ENCODE results near the gene PTPRN2. TPM values are rescaled to one million over a fixed set of nuclear protein-coding genes. Genes with fewer than 3 reads are reported as not detected.
"Not testable (repeated sequence)": the region's sequence is repeated elsewhere in the genome, so short reads cannot be mapped to it uniquely, and the experiment has no call there.

PTPRN2 gene
- total and polyA plus RNA-seq, 3 experiments from 2014 or later = 0.33 to 1.2 (median 0.42) TPM

DNA sequence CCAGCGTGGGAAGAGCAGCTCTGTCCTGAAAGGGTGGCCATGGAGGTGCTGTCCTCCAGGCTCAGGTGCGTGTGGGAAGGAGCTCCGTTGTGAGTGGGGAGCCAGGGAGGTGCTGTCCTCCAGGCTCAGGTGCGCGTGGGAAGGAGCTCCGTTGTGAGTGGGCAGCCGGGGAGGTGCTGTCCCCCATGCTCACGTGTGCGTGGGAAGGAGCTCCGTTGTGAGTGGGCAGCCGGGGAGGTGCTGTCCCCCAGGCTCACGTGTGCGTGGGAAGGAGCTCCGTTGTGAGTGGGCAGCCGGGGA is 691.3 kb downstream of the PTPRN2 start:
- H3K9me3 ChIP-seq (ENCODE audit: low read length); H3K27ac ChIP-seq (ENCODE audit: low read depth, low read length); H3K9me3 Mint-ChIP-seq; CTCF ChIA-PET; H3K36me3 Mint-ChIP-seq; H3K36me3 ChIP-seq (ENCODE audit: insufficient read depth, low read length); H3K4me3 Mint-ChIP-seq; DNase-seq; H3K4me3 ChIP-seq (ENCODE audit: low read length); H3K27me3 Mint-ChIP-seq; H3K4me1 ChIP-seq (ENCODE audit: insufficient read depth, low read length); POLR2A ChIA-PET; H3K4me1 Mint-ChIP-seq; H3K27ac Mint-ChIP-seq; H3K27me3 ChIP-seq (ENCODE audit: insufficient read depth, low read length, poor library complexity, severe bottlenecking): not testable (repeated sequence)

DNA sequence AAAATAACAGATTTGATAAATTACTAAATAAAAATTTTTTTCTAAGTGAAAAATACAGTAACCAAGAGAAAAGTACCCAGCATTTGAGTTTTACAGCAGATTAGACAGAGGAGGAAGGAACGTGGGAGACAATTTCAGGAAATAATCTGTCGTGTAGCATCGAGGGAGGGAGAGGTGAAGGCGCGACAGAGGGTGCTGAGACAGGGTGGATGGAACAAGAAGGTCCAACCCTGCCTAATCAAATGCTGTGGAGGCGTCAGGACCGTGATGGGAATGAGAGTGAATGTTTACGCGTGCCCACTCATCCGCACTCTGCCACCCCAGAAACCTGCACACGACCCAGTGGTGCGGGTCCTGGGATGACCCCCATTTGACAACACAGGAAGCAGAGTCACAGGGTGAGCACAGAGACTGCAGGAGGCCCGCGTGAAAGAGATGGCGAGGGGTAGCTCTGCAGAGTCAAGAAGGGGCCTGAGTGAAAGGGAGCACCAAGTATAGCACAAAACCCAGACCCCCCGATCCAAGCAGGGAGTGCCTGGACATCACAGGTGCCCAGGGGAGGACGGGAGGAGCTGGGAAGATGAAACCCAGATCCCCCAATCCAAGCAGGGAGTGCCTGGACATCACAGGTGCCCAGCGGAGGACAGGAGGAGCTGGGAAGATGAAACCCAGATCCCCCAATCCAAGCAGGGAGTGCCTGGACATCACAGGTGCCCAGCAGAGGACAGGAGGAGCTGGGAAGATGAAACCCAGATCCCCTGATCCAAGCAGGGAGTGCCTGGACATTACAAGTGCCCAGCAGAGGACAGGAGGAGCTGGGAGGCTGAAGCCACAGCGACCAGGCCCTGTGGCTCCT is 691.9 kb downstream of the PTPRN2 start:
- no peaks in the 10 kb centered on the region for H3K27me3 ChIP-seq (ENCODE audit: insufficient read depth, low read length, poor library complexity, severe bottlenecking)
- Mint-ChIP-seq H3K27me3 (peaks cover 0 to 6% of the 10 kb centered on the region in 2 donors), H3K9me3 (peaks cover 0 to 3% (median 0%) of the 10 kb centered on the region in 5 donors), H3K4me1 (peaks cover 3 to 8% (median 4%) of the 10 kb centered on the region in 3 donors), H3K36me3 (no peaks in the 10 kb centered on the region), H3K4me3 (no peak overlapping the region), H3K27ac (peak overlapping the region in 1 of 8 donors; percentile 19)
- no peaks in the 10 kb centered on the region for H3K36me3 ChIP-seq (ENCODE audit: insufficient read depth, low read length)
- H3K9me3 ChIP-seq (ENCODE audit: low read length) = no peaks in the 10 kb centered on the region
- no peak overlapping the region for H3K27ac ChIP-seq (ENCODE audit: low read depth, low read length)
- no peak for DNase-seq
- H3K4me1 ChIP-seq (ENCODE audit: insufficient read depth, low read length) = peaks cover 8% of the 10 kb centered on the region
- CTCF ChIA-PET = no interaction called here
- POLR2A ChIA-PET = no interaction called here
- H3K4me3 ChIP-seq (ENCODE audit: low read length) = no peak overlapping the region

DNA sequence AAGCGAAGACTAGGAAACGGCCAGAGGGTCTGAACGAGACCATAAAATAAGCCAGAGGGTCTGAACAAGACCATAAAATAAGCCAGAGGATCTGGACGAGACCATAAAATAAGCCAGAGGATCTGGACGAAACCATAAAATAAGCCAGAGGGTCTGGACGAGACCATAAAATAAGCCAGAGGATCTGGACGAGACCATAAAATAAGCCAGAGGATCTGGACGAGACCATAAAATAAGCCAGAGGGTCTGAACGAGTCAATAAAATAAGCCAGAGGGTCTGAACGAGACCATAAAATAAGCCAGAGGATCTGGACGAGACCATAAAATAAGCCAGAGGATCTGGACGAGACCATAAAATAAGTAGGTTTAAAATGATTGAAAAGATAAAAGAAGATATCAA is 692.5 kb downstream of the PTPRN2 start:
- H3K27me3 ChIP-seq (ENCODE audit: insufficient read depth, low read length, poor library complexity, severe bottlenecking); H3K4me3 Mint-ChIP-seq; POLR2A ChIA-PET; H3K9me3 Mint-ChIP-seq; H3K36me3 Mint-ChIP-seq; H3K9me3 ChIP-seq (ENCODE audit: low read length); H3K4me3 ChIP-seq (ENCODE audit: low read length); CTCF ChIA-PET; H3K36me3 ChIP-seq (ENCODE audit: insufficient read depth, low read length); H3K27ac Mint-ChIP-seq; DNase-seq; H3K27ac ChIP-seq (ENCODE audit: low read depth, low read length); H3K27me3 Mint-ChIP-seq: not testable (repeated sequence)
- H3K4me1 Mint-ChIP-seq = peaks cover 3 to 10% (median 6%) of the 10 kb centered on the region in 3 donors
- H3K4me1 ChIP-seq (ENCODE audit: insufficient read depth, low read length) = peaks cover 10% of the 10 kb centered on the region

DNA sequence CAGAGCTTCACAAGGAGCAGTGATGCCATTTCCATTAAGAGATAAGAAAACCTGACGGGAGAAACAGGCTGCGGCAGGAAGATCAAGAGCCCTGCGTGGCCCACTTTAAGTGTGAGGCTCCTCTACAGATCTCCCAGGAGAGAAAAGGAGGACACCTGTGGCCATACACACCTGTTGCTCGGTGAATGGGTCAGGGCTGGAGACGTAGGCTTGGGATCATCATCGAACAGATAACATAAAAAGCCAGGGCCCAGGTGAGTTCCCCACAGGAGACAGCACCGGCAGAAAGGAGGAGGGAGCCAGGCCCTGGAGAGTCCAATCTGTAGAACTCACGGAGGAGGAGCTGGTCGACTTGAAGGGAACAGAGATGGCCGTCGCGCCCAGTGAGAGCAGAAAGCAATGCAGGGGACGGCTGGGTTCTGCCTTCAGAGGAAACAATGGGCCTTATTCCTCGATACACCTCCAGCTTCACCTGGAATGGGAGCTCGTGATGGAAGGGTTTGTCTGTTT is 694.0 kb downstream of the PTPRN2 start:
- CTCF ChIA-PET = no interaction called here
- Histone ChIP-seq H3K4me3 (ENCODE audit: low read length) (no peak overlapping the region), H3K27me3 (ENCODE audit: insufficient read depth, low read length, poor library complexity, severe bottlenecking) (no peaks in the 10 kb centered on the region), H3K36me3 (ENCODE audit: insufficient read depth, low read length) (no peaks in the 10 kb centered on the region), H3K27ac (ENCODE audit: low read depth, low read length) (no peak overlapping the region), H3K4me1 (ENCODE audit: insufficient read depth, low read length) (peaks cover 10% of the 10 kb centered on the region), H3K9me3 (ENCODE audit: low read length) (no peaks in the 10 kb centered on the region)
- Mint-ChIP-seq H3K4me1 (peaks cover 3 to 10% (median 6%) of the 10 kb centered on the region in 3 donors), H3K27ac (peak overlapping the region in 2 of 8 donors; percentile 36 to 60), H3K4me3 (no peak overlapping the region), H3K27me3 (peaks cover 4 to 20% of the 10 kb centered on the region in 2 donors), H3K36me3 (no peaks in the 10 kb centered on the region), H3K9me3 (peaks cover 0 to 3% (median 0%) of the 10 kb centered on the region in 5 donors)
- DNase-seq = no peak
- POLR2A ChIA-PET = no interaction called here

DNA sequence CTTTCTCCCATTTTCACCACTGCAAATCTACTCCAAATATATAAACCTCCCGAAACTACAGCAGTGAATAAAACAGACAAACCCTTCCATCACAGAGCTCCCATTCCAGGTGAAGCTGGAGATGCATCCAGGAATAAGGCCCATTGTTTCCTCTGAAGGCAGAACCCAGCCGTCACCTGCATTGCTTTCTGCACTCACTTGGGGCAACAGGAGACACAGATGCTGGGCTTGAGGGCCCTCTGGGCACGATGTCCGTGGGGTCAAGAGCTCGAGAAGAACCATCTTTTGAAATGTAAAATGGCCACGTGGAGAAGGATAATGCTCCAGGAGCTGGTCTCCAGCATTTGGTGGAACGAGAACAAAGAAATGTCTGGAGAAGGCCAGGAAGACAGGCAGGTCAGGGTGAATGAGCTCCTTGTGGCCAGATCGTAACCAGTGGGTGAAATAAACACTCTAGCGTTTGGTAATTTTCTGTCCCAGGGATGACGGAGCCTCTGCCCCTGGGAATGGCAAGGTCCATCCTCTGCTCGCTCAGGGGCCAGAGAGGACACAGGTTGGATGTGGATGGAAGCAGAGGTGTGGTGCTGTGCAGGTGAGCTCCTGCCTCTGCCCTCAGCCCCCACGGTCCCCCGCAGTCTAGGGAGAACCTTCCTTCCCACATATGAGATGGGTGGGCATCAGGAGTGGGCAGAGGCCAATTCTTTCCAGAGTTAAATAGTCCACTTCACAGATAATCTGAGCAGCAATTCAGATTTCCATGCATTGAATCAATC is 694.7 kb downstream of the PTPRN2 start:
- peaks cover 0 to 3% (median 0%) of the 10 kb centered on the region in 5 donors for H3K9me3 Mint-ChIP-seq
- CTCF ChIA-PET = no interaction called here
- POLR2A ChIA-PET = no interaction called here

DNA sequence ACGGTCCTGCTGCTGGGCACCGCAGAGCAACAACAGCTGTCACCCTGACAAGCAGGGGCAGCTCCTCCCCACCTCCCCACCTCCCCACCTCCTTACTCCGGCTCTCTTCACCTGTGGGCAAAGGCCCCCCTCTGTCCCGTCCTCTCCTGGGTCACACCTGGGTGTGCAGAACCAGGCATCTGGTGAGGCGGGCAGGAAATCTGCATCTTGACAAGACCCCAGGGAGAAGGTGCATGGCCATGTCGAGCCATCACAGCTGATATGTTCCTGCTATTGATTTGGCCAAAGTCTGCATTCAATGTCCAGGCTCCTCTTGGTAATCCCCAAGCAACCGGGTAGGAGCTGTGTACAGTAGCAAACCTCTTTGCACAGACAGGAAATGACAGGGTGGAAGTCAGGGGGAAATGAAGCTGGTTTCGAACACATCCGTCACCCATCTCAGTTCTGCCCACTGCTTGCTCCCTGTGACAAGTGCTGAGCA is 696.7 kb downstream of the PTPRN2 start:
- no peak overlapping the region for H3K4me3 Mint-ChIP-seq
- ChIA-PET POLR2A (no interaction called here), CTCF (no interaction called here)
- peaks cover 10% of the 10 kb centered on the region for H3K4me1 ChIP-seq (ENCODE audit: insufficient read depth, low read length)
- peaks cover 3 to 10% (median 6%) of the 10 kb centered on the region in 3 donors for H3K4me1 Mint-ChIP-seq
- H3K36me3 Mint-ChIP-seq = no peaks in the 10 kb centered on the region
- H3K27me3 ChIP-seq (ENCODE audit: insufficient read depth, low read length, poor library complexity, severe bottlenecking) = no peaks in the 10 kb centered on the region
- DNase-seq = peak in 1 of 5 donors; percentile 42
- H3K9me3 Mint-ChIP-seq = peaks cover 0 to 3% (median 0%) of the 10 kb centered on the region in 5 donors
- peaks cover 7 to 20% of the 10 kb centered on the region in 2 donors for H3K27me3 Mint-ChIP-seq
- peak overlapping the region in 2 of 8 donors; percentile 29 to 64 for H3K27ac Mint-ChIP-seq
- no peaks in the 10 kb centered on the region for H3K36me3 ChIP-seq (ENCODE audit: insufficient read depth, low read length)
- H3K9me3 ChIP-seq (ENCODE audit: low read length) = no peaks in the 10 kb centered on the region
- no peak overlapping the region for H3K27ac ChIP-seq (ENCODE audit: low read depth, low read length)
- H3K4me3 ChIP-seq (ENCODE audit: low read length) = no peak overlapping the region

More for the DNA sequence above, 694.7 kb downstream of the PTPRN2 start:
- Histone ChIP-seq H3K4me1 (ENCODE audit: insufficient read depth, low read length) (peaks cover 10% of the 10 kb centered on the region), H3K4me3 (ENCODE audit: low read length) (no peak overlapping the region), H3K27me3 (ENCODE audit: insufficient read depth, low read length, poor library complexity, severe bottlenecking) (no peaks in the 10 kb centered on the region), H3K9me3 (ENCODE audit: low read length) (no peaks in the 10 kb centered on the region), H3K36me3 (ENCODE audit: insufficient read depth, low read length) (no peaks in the 10 kb centered on the region), H3K27ac (ENCODE audit: low read depth, low read length) (no peak overlapping the region)
- H3K4me1 Mint-ChIP-seq = peaks cover 3 to 10% (median 6%) of the 10 kb centered on the region in 3 donors
- H3K27me3 Mint-ChIP-seq = peaks cover 5 to 20% of the 10 kb centered on the region in 2 donors
- no peak for DNase-seq
- no peaks in the 10 kb centered on the region for H3K36me3 Mint-ChIP-seq
- H3K27ac Mint-ChIP-seq = peak overlapping the region in 2 of 8 donors; percentile 60 to 65
- no peak overlapping the region for H3K4me3 Mint-ChIP-seq

DNA sequence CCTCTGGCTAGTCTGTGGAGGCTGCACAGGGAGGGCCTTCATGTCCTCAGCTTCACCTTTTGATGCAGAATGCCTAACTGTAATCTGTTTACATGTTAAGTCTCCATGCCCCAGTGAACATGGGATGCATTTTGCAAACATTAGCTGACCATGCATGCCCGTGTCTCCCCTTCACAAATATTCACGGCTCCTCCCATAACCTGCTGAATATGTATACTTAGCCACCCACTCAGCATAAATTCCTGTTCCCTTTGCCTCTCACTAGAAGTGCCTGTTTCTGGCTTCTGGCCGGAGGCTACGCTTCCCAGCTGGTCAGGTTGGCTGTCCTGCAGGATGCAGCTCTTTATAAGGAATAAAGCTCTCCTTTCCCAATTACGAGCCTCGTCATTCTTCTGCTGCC is 698.1 kb downstream of the PTPRN2 start:
- H3K27me3 Mint-ChIP-seq = peaks cover 9 to 20% of the 10 kb centered on the region in 2 donors
- peaks cover 3 to 10% (median 6%) of the 10 kb centered on the region in 3 donors for H3K4me1 Mint-ChIP-seq
- no peaks in the 10 kb centered on the region for H3K36me3 Mint-ChIP-seq
- POLR2A ChIA-PET = no interaction called here
- no peaks in the 10 kb centered on the region for H3K9me3 ChIP-seq (ENCODE audit: low read length)
- DNase-seq = no peak
- no peak overlapping the region for H3K4me3 ChIP-seq (ENCODE audit: low read length)
- CTCF ChIA-PET = no interaction called here
- no peak overlapping the region for H3K27ac Mint-ChIP-seq
- peaks cover 10% of the 10 kb centered on the region for H3K4me1 ChIP-seq (ENCODE audit: insufficient read depth, low read length)
- no peak overlapping the region for H3K4me3 Mint-ChIP-seq
- no peaks in the 10 kb centered on the region for H3K27me3 ChIP-seq (ENCODE audit: insufficient read depth, low read length, poor library complexity, severe bottlenecking)
- H3K27ac ChIP-seq (ENCODE audit: low read depth, low read length) = no peak overlapping the region
- H3K9me3 Mint-ChIP-seq = peaks cover 0 to 3% (median 0%) of the 10 kb centered on the region in 5 donors
- no peaks in the 10 kb centered on the region for H3K36me3 ChIP-seq (ENCODE audit: insufficient read depth, low read length)

DNA sequence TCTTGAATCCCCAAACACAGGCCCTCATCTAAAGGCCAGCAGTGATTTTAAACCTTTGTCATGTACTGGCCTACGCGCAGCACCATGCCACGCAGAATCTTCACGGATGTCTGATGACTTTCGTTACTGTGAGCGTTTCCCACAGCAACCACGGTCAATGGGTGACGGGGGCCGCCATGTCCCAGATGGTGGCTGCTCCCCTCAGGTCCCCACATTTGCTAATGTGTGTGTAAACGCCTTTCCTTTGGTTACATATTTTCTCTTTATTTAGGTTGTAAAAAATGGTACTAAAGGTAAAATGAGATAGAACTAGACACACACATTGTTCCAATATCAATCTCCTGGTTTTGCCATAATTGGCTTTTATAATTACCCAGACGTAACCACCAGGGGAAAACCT is 699.0 kb downstream of the PTPRN2 start:
- Histone ChIP-seq H3K27me3 (ENCODE audit: insufficient read depth, low read length, poor library complexity, severe bottlenecking) (no peaks in the 10 kb centered on the region), H3K4me1 (ENCODE audit: insufficient read depth, low read length) (peaks cover 10% of the 10 kb centered on the region), H3K9me3 (ENCODE audit: low read length) (no peaks in the 10 kb centered on the region), H3K36me3 (ENCODE audit: insufficient read depth, low read length) (no peaks in the 10 kb centered on the region), H3K27ac (ENCODE audit: low read depth, low read length) (no peak overlapping the region), H3K4me3 (ENCODE audit: low read length) (no peak overlapping the region)
- Mint-ChIP-seq H3K4me1 (peaks cover 3 to 10% (median 6%) of the 10 kb centered on the region in 3 donors), H3K4me3 (no peak overlapping the region), H3K36me3 (no peaks in the 10 kb centered on the region), H3K9me3 (peaks cover 0 to 3% (median 0%) of the 10 kb centered on the region in 5 donors), H3K27me3 (peaks cover 9 to 20% of the 10 kb centered on the region in 2 donors), H3K27ac (no peak overlapping the region)
- DNase-seq = no peak
- POLR2A ChIA-PET = no interaction called here
- CTCF ChIA-PET = no interaction called here

Measured in CD8-positive, alpha-beta memory T cell (primary cell).